Uterus (tissue), 2 donors: ENCODE data around the gene UNC13B.

Source experiments
- CTCF ChIP-seq, 4 experiments: fragments of 200-600 bp in 2 of 4; fragments of 450-650 bp in 2 of 4; sonication (generic) in 2 of 4; IDR thresholded peaks; one replicate each; pipeline ENCODE4 v1.5.1; 2016 to 2019; ENCODE audit warnings: antibody characterized with exemption in 4 of 4, mild to moderate bottlenecking in 2 of 4, moderate library complexity in 1 of 4
- POLR2A ChIP-seq, 2 donors: fragments of 450-650 bp; IDR thresholded peaks; one replicate each; pipeline ENCODE4 v1.6.1; 2016; ENCODE audit warnings: antibody characterized with exemption in 2 of 2, mild to moderate bottlenecking in 1 of 2, moderate library complexity in 1 of 2

DNA sequence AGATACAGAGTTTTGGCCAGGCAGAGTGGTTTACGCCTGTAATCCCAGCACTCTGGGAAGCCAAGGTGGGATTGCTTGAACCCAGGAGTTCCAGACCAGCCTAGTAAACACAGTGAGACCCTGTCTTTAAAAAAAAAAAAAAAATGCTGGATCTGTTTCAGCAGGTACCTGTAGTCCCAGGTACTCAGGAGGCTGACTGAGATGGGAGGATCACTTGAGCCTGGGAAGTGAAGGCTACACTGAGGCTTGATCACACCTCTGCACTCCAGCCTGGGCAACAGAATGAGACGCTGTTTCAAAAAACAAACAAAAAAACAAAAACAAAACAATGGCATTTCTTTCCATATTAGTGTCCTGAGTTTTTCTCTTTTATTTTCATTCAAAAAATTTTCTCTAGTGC, 19.0 kb downstream of the UNC13B start:
- TF ChIP-seq CTCF (IDR thresholded peaks at IDR 0.05), result no peak
- TF ChIP-seq POLR2A (IDR thresholded peaks at IDR 0.05), result no peak
